Measurements from ENCODE around the gene OLIG3.

DNA sequence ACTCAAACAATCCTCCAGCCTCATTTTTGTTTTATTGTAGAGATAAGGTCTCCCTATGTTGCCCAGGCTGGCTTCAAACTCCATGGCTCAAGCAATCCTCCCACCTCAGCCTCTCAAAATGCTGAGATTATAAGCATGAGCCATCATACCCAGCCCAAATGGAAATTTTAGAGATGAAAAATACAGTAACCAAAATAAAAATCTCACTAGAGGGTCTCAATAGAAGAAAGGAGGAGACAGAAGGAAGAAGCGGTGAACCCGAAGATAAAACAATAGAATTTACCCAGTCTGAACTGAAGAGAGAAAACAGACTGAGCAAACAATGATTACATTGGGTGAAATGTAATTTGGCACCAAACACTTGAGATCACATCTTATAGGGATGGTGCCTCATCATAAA, 16.7 kb upstream of the OLIG3 start:
- no peak for TF ChIP-seq CTCF (IDR thresholded peaks at IDR 0.05)
- TF ChIP-seq POLR2A (IDR thresholded peaks at IDR 0.05): no peak

Measured in uterus (tissue), 2 donors.